NCI-H69 (cell line): ENCODE data around the gene UBE2E2.
A peak's percentile ranks its signal among the peaks of the same experiment; 100 is the strongest.

Experiments used
- DNase-seq: peaks from one replicate; lab custom pipeline; 2025; lab: John Stamatoyannopoulos, UW

Gene UBE2E2

GRCh38 chr3:23629181-23629894, 426.2 kb downstream of the UBE2E2 start:
- peak; percentile 16 for DNase-seq

DNA sequence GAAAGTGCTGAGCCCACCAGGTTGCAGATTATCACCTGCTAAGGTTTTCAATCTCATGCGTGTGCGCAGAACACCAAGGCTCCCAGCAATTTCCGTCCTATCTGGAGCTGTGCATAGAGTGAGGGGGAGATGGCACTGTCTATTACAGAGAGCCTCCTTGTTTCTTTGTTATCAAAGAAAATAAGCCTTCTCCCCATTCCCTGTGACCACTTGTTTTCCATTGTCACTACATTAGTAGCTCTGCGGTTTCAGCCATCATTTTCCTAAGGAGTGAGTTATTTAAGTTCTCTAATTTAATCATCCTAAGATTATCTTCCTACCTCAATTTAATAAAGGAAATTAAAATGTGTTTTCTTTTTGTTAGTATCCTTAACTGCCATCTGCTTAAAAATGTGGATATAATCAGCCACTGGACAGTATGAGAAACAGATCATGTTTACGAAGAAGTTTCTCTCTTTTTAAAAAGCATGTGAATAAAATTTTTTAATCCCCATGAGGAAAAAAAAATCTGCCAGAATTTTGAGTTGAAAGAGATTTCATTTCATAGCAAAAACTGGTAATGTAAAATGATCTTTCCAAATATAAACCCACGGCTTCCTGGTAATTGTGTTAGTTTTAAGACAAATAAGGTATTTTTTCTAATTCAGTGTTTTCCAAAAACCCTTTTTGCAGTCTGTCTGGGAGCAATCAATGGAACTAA, 430.3 kb downstream of the UBE2E2 start:
- no peak for DNase-seq

DNA sequence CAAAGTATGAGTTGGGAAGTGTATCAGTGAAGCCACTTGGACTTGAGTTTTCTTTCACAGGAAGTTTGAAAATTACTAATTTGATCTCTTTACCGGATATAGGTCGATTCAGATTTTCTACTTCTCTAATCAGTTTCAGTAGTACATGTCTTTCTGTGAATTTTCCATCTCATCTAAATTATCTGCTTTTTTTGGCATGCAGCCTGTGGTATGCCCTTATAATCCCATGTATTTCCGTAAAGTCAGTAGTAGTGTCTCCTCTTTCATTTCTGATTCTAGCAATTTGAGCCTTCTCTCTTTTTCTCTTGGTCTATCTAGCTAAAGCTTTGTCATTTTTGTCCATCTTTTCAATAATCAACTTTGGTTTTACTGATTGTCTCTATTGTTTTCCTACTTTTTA, 434.2 kb downstream of the UBE2E2 start:
- no peak for DNase-seq

DNA sequence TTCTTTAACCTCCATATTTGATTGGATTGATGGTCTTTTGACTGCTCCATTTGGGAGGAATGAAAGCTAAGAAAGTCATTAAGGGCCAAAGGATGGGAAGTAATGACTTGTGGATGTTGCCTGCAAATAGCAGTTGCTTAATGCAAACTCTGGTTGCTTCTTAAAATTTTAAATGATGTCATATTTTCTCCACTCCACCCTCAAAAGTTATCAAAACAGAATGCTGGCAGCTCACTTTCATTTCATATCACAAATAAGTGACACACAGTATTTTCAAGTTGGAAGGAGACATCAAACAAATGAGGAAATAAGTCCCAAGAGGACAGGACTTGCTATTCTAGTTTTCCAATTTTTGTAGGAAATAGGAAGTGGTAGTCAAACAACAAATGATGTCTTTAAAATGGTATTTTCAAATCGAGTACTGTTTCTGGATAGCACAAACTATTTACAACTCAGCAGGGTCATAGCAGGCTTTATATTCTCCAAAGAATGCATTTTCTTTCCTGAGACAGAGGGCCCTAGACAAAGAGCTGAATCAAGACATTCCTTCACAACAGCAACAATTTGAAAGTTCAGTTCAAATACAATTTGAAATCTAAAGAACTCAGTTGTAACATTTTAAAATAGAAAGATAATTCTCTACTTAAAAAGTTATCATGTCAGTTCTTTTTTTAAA, 437.5 kb downstream of the UBE2E2 start:
- DNase-seq, result no peak
